Endothelial cell of umbilical vein (primary cell): ENCODE results near the gene BRSK1. TPM values are rescaled to one million over a fixed set of nuclear protein-coding genes. Genes with fewer than 3 reads are reported as not detected.

Source experiments
- BruUV-seq: library from RNA; stranded (reverse); fragments of 400-500 nt; replicated peaks from 2 replicates; lab custom pipeline; 2021; lab: Mats Ljungman, UMichigan
- CTCF ChIA-PET: fragments of 300-600, 350-600 bp; sonication (Branson Sonifier 250); formaldehyde crosslinking; loops from one replicate; lab custom pipeline; 2021; ENCODE audit warnings: antibody characterized with exemption, inconsistent platforms; lab: Charles Lee
- POLR2A ChIA-PET: fragments of 300-600, 350-600 bp; sonication (Branson Sonifier 250); formaldehyde crosslinking; loops from one replicate; lab custom pipeline; 2021; ENCODE audit warnings: antibody characterized with exemption, inconsistent platforms; lab: Charles Lee
- DNase-seq: peaks from one replicate; pipeline ENCODE4 v3.0.0-alpha.2; 2011; ENCODE audit warnings: low read depth, low spot score
- FAIRE-seq: peaks from 2 replicates; lab custom pipeline; 2011; peaks lifted over from hg19 to GRCh38; lab: Jason Lieb, UNC
- H2AFZ ChIP-seq: 2 replicates; pipeline ENCODE4 v1.6.0; 2012; ENCODE audit warnings: low read depth, low read length, control low read depth, inconsistent platforms
- H3K27ac ChIP-seq: 2 replicates; pipeline ENCODE4 v1.5.1; 2011; ENCODE audit warnings: low read depth, mild to moderate bottlenecking, control low read depth, low read length, moderate library complexity; ENCODE audit not compliant: insufficient read depth
- H3K27me3 ChIP-seq, 2 experiments: 2 replicates each; pipeline versions ENCODE4 v1.6.0 to v1.6.1; 2011; ENCODE audit warnings: low read length in 2 of 2, mixed read lengths in 1 of 2; ENCODE audit not compliant: control insufficient read depth in 2 of 2, insufficient read depth in 2 of 2
- H3K36me3 ChIP-seq, 2 experiments: 2 replicates in 1 of 2; 3 replicates in 1 of 2; pipeline ENCODE4 v1.5.1; 2011; ENCODE audit warnings: low read length in 2 of 2, mild to moderate bottlenecking in 1 of 2, moderate library complexity in 1 of 2; ENCODE audit not compliant: control insufficient read depth in 2 of 2, insufficient read depth in 2 of 2; ENCODE audit errors: extremely low read depth in 1 of 2
- H3K4me1 ChIP-seq: 3 replicates; pipeline ENCODE4 v1.5.1; 2011; ENCODE audit warnings: mild to moderate bottlenecking, low read length; ENCODE audit not compliant: control insufficient read depth, insufficient read depth; ENCODE audit errors: extremely low read depth
- H3K4me2 ChIP-seq: 2 replicates; pipeline ENCODE4 v1.6.1; 2011; ENCODE audit warnings: low read length, control low read depth, mixed read lengths; ENCODE audit not compliant: insufficient read depth
- H3K4me3 ChIP-seq, 3 experiments: fragments of 200-600 bp in 1 of 3; sonication (generic), shearing (Covaris generic) in 1 of 3; replicated peaks in 1 of 3; 2 replicates each; pipeline ENCODE4 v1.5.1; 2011 to 2016; ENCODE audit warnings: control low read depth in 3 of 3, low read length in 3 of 3, mild to moderate bottlenecking in 2 of 3, inconsistent platforms in 1 of 3, low read depth in 1 of 3, moderate library complexity in 1 of 3; ENCODE audit not compliant: insufficient read depth in 1 of 3
- H3K79me2 ChIP-seq: 2 replicates; pipeline ENCODE4 v1.6.0; 2012; ENCODE audit warnings: low read length, inconsistent platforms; ENCODE audit not compliant: control insufficient read depth, insufficient read depth
- H3K9ac ChIP-seq: replicated peaks from 2 replicates; pipeline ENCODE3; 2011; ENCODE audit warnings: low read length, control low read depth; ENCODE audit not compliant: insufficient read depth; ENCODE audit errors: extremely low read depth
- H3K9me1 ChIP-seq: replicated peaks from 3 replicates; pipeline ENCODE4 v1.6.0; 2011; ENCODE audit warnings: mild to moderate bottlenecking, low read length; ENCODE audit not compliant: control insufficient read depth, insufficient read depth; ENCODE audit errors: extremely low read depth
- H3K9me3 ChIP-seq: replicated peaks from 2 replicates; pipeline ENCODE4 v1.5.1; 2012; ENCODE audit warnings: low read length, inconsistent platforms; ENCODE audit not compliant: control insufficient read depth, insufficient read depth
- H4K20me1 ChIP-seq: replicated peaks from 2 replicates; pipeline ENCODE3; 2011; ENCODE audit warnings: mild to moderate bottlenecking, low read length; ENCODE audit not compliant: control insufficient read depth, insufficient read depth; ENCODE audit errors: extremely low read depth
- CTCF ChIP-seq, 2 donors: IDR thresholded peaks; 1 replicate in 1 of 2; 2 replicates in 1 of 2; pipeline ENCODE4 v1.5.1; 2011; ENCODE audit warnings: low read length in 2 of 2, mild to moderate bottlenecking in 2 of 2, moderate library complexity in 2 of 2, control low read depth in 1 of 2, inconsistent platforms in 1 of 2, low read depth in 1 of 2; ENCODE audit not compliant: insufficient read depth in 1 of 2; ENCODE audit errors: extremely low read depth in 1 of 2
- EZH2 ChIP-seq: IDR thresholded peaks from 2 replicates; pipeline ENCODE4 v1.6.1; 2012; ENCODE audit warnings: borderline replicate concordance, low read depth, mild to moderate bottlenecking, moderate library complexity, low read length, inconsistent platforms; ENCODE audit not compliant: severe bottlenecking
- FOS ChIP-seq: IDR thresholded peaks from 2 replicates; pipeline ENCODE4 v1.6.1; 2011; ENCODE audit warnings: mild to moderate bottlenecking, low read length, moderate library complexity, borderline replicate concordance; ENCODE audit not compliant: insufficient read depth
- GATA2 ChIP-seq: IDR thresholded peaks from 2 replicates; pipeline ENCODE4 v1.7.0; 2011; ENCODE audit warnings: low read depth, mild to moderate bottlenecking, moderate library complexity, mixed read lengths, low read length; ENCODE audit not compliant: insufficient read length, insufficient read depth
- JUN ChIP-seq: IDR thresholded peaks from 2 replicates; pipeline ENCODE4 v1.6.1; 2011; ENCODE audit warnings: borderline replicate concordance, low read depth; ENCODE audit not compliant: insufficient read length, insufficient read depth
- MAX ChIP-seq: IDR thresholded peaks from 2 replicates; pipeline ENCODE4 v1.6.1; 2011; ENCODE audit not compliant: insufficient read depth, insufficient read length
- POLR2A ChIP-seq: IDR thresholded peaks from 2 replicates; pipeline ENCODE4 v1.6.1; 2012; ENCODE audit warnings: low read depth, mild to moderate bottlenecking, control low read depth, low read length
- POLR2AphosphoS5 ChIP-seq: IDR thresholded peaks from 2 replicates; pipeline ENCODE4 v1.6.1; 2012; ENCODE audit warnings: low read depth, mild to moderate bottlenecking, control low read depth, low read length, moderate library complexity; ENCODE audit not compliant: insufficient read depth
- dilution Hi-C: fragments of 300-500 bp; cut with MboI; formaldehyde crosslinking; loops from one replicate; pipeline ENCODE4 v1.15.0; 2019; ENCODE audit warnings: low sequenced_read_pairs; ENCODE audit not compliant: extremely low pct_ligation_motif_present
- intact Hi-C: fragments of 100-400 bp; cut with micrococcal nuclease; formaldehyde crosslinking; loops from one replicate; pipeline ENCODE4 v1.10.0; 2022
- polyA plus RNA-seq, 4 experiments: library from polyadenylated mRNA; depleted of rRNA in 3 of 4; stranded (reverse) in 3 of 4; unstranded in 1 of 4; fragments of >200 nt; gene quantifications; 2 replicates each; pipeline versions ENCODE4 v1.2.1 to v1.2.3, GENCODE V29; 2011 to 2012; ENCODE audit warnings: missing spikeins in 1 of 4
- total RNA-seq: library from RNA; stranded (reverse); gene quantifications from 2 replicates; pipeline ENCODE4 v1.2.3, GENCODE V29; 2021

The BRSK1 gene
- total and polyA plus RNA-seq, 2 donors (not counting 3 experiments of a cell fraction or from before 2014, with no cell fraction given): 0.33 to 0.44 TPM

- BruUV-seq: no TSS peak
- Histone ChIP-seq H3K27me3 (peaks cover 0 to 5% of the 10 kb centered on the region in 2 experiments), H4K20me1 (no peaks in the 10 kb centered on the region), H3K4me2 (no peak overlapping the region), H3K4me3 (no peak overlapping the region), H3K36me3 (no peaks in the 10 kb centered on the region), H3K9me3 (no peaks in the 10 kb centered on the region), H2AFZ (no peak overlapping the region), H3K27ac (no peak overlapping the region), H3K9ac (no peak overlapping the region), H3K79me2 (no peaks in the 10 kb centered on the region), H3K4me1 (no peaks in the 10 kb centered on the region), H3K9me1 (no peaks in the 10 kb centered on the region)
- intact Hi-C loops: loop anchor here (10.0 kb wide), 1 partner anchor 321 kb away; the partner anchor contains the start of gene U2AF2
- dilution Hi-C loops: no loop called here
- POLR2A ChIA-PET: no interaction called here
- no peak for DNase-seq
- no peak for FAIRE-seq
- TF ChIP-seq POLR2AphosphoS5 (no peak), JUN (no peak), POLR2A (no peak), GATA2 (no peak), EZH2 (no peak), MAX (no peak), CTCF (IDR thresholded peaks at IDR 0.05; ENCODE audit: extremely low read depth in 1 of 2, insufficient read depth in 1 of 2, low read depth in 1 of 2, low read length in 2 of 2) (no peak), FOS (no peak)
- CTCF ChIA-PET: no interaction called here
Measured at GRCh38 chr19:55333870-55334269, 50.1 kb downstream of the BRSK1 start.
